Lower lobe of right lung (tissue), 2 donors: ENCODE results near the gene FAM163A. TPM values are rescaled to one million over a fixed set of nuclear protein-coding genes. Genes with fewer than 3 reads are reported as not detected.

Experiments used
- ATAC-seq, 2 donors: fragments of 200-7000 bp; cut with Tn5 transposase; one replicate each; pipeline ENCODE4 v1.9.1; 2020 to 2022; ENCODE audit warnings: mild to moderate bottlenecking in 2 of 2, moderate library complexity in 2 of 2
- DNase-seq: peaks from one replicate; pipeline ENCODE4 v3.0.0-alpha.2; 2020
- H3K27ac ChIP-seq: fragments of 200-600 bp; one replicate; pipeline ENCODE4 v1.8.0; 2022
- H3K27me3 ChIP-seq: fragments of 200-600 bp; one replicate; pipeline ENCODE4 v1.8.0; 2022; ENCODE audit warnings: low read depth
- H3K36me3 ChIP-seq: fragments of 200-600 bp; one replicate; pipeline ENCODE4 v1.8.0; 2022; ENCODE audit warnings: mild to moderate bottlenecking
- H3K4me1 ChIP-seq: fragments of 200-600 bp; one replicate; pipeline ENCODE4 v1.8.0; 2022
- H3K4me3 ChIP-seq: fragments of 200-600 bp; one replicate; pipeline ENCODE4 v1.8.0; 2022; ENCODE audit warnings: mild to moderate bottlenecking
- H3K9me3 ChIP-seq: fragments of 200-600 bp; one replicate; pipeline ENCODE4 v1.8.0; 2022
- intact Hi-C: fragments of 100-400 bp; cut with DNase I; formaldehyde crosslinking; loops from one replicate; pipeline ENCODE4 v1.11.0; 2022
- total RNA-seq: library from RNA; stranded (reverse); fragmentation: NEBNext Ultra II Directional; extraction: Animal tissue kit (Norgen Biotek cat#: 25700); gene quantifications from one replicate; pipeline ENCODE4 v1.2.1, GENCODE V29; 2021
- TF ChIP-seq, protein P1 (sequence below): fragments of 200-600 bp; IDR thresholded peaks from one replicate; pipeline ENCODE4 v1.8.0; 2022; ENCODE audit warnings: antibody characterized with exemption, mild to moderate bottlenecking
- donor health status: DM: no; HTN: yes; CAD: no; lungs with severe emphysema.

FAM163A gene
- total RNA-seq, 1 donor from 2014 or later, result not detected

GRCh38 chr1:179744401-179745130, 1.5 kb downstream of the FAM163A start:
- TF ChIP-seq, protein P1, sequence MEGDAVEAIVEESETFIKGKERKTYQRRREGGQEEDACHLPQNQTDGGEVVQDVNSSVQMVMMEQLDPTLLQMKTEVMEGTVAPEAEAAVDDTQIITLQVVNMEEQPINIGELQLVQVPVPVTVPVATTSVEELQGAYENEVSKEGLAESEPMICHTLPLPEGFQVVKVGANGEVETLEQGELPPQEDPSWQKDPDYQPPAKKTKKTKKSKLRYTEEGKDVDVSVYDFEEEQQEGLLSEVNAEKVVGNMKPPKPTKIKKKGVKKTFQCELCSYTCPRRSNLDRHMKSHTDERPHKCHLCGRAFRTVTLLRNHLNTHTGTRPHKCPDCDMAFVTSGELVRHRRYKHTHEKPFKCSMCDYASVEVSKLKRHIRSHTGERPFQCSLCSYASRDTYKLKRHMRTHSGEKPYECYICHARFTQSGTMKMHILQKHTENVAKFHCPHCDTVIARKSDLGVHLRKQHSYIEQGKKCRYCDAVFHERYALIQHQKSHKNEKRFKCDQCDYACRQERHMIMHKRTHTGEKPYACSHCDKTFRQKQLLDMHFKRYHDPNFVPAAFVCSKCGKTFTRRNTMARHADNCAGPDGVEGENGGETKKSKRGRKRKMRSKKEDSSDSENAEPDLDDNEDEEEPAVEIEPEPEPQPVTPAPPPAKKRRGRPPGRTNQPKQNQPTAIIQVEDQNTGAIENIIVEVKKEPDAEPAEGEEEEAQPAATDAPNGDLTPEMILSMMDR, result no peak
- DNase-seq (no peak), ATAC-seq (no peak)
- Histone ChIP-seq H3K27ac (no peak overlapping the region), H3K4me1 (peaks cover 17% of the 10 kb centered on the region), H3K4me3 (no peak overlapping the region), H3K36me3 (no peaks in the 10 kb centered on the region), H3K9me3 (no peaks in the 10 kb centered on the region), H3K27me3 (peaks cover 66% of the 10 kb centered on the region)
- intact Hi-C loops, result no loop called here

DNA sequence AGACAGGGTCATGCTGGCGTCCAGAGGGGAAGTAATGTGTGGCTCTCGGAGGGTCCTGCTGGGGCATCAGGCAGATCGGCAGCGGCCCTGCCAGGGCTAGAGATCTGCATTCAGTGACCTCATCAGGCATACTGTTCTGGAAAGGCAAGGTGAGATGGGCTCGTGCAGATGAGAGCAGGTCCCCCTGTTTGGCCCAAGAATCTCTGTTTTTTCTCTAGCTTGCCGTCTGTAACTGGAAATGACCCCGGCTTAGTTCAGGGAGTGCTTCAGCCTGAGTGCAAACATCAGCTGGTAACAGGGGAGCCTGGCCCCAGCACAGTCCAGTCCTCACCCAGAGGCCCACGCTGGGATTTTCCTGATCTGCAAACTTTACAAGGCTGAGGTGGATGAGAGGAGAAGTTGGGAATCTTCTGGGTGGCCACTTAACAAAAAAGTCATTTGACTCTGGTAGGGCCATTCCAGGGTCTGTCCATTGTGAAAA, 2.1 kb downstream of the FAM163A start:
- TF ChIP-seq, protein P1, result no peak
- H3K9me3 ChIP-seq, result no peaks in the 10 kb centered on the region
- intact Hi-C loops, result no loop called here
- DNase-seq, result no peak
- H3K4me3 ChIP-seq, result no peak overlapping the region
- H3K36me3 ChIP-seq, result no peaks in the 10 kb centered on the region
- H3K27me3 ChIP-seq, result peaks cover 65% of the 10 kb centered on the region
- no peak overlapping the region for H3K27ac ChIP-seq
- no peak for ATAC-seq
- H3K4me1 ChIP-seq, result peaks cover 17% of the 10 kb centered on the region

- intact Hi-C loops, result no loop called here
- H3K4me1 ChIP-seq, result peaks cover 17% of the 10 kb centered on the region
- H3K27me3 ChIP-seq, result peaks cover 60% of the 10 kb centered on the region
Measured at GRCh38 chr1:179745743-179746142, 2.7 kb downstream of the FAM163A start.

DNA sequence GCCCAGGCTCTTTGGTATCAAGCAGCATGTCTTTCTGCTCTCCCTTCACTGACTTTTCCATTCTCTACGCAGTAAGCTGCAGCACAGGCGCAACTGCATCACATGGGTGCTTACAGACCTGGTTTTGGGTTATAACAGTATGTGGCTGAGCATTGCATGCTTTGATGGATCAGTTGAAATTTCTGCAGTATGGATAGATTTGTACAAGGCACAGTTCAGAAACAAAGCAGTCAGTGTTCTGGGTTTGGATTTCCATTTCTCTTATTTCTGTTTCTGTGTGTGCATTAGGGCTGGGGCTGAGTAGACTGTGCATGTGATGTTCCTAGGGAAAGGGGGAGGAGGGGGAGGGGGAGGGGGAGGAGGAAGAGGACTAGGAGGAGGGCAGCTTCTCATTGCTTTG, 4.5 kb downstream of the FAM163A start:
- H3K4me3 ChIP-seq, result no peak overlapping the region
- ATAC-seq (no peak), DNase-seq (no peak)
- H3K4me1 ChIP-seq, result peaks cover 17% of the 10 kb centered on the region
- H3K27me3 ChIP-seq, result peaks cover 41% of the 10 kb centered on the region
- TF ChIP-seq, protein P1, result no peak
- intact Hi-C loops, result no loop called here
- H3K9me3 ChIP-seq, result peaks cover 11% of the 10 kb centered on the region
- H3K36me3 ChIP-seq, result no peaks in the 10 kb centered on the region
- no peak overlapping the region for H3K27ac ChIP-seq

More at GRCh38 chr1:179745743-179746142, 2.7 kb downstream of the FAM163A start:
- no peak overlapping the region for H3K27ac ChIP-seq
- H3K9me3 ChIP-seq, result no peaks in the 10 kb centered on the region
- DNase-seq (no peak), ATAC-seq (no peak)
- H3K36me3 ChIP-seq, result no peaks in the 10 kb centered on the region
- H3K4me3 ChIP-seq, result no peak overlapping the region
- TF ChIP-seq, protein P1, result no peak

GRCh38 chr1:179748772-179749171, 5.7 kb downstream of the FAM163A start:
- Histone ChIP-seq H3K27ac (no peak overlapping the region), H3K4me1 (peaks cover 6% of the 10 kb centered on the region), H3K27me3 (peaks cover 29% of the 10 kb centered on the region), H3K9me3 (peaks cover 11% of the 10 kb centered on the region), H3K4me3 (no peak overlapping the region), H3K36me3 (no peaks in the 10 kb centered on the region)
- ATAC-seq (no peak), DNase-seq (no peak)
- intact Hi-C loops, result no loop called here
- TF ChIP-seq, protein P1, result no peak
